Measurements from ENCODE around the gene CALB2.

The CALB2 gene

GRCh38 chr16:71319999-71320398 lies 38.5 kb upstream of the CALB2 start:
- Histone ChIP-seq H3K4me3 (ENCODE audit: insufficient read depth, low read length, poor library complexity, severe bottlenecking) (no peak overlapping the region), H2AFZ (ENCODE audit: low read depth, low read length, severe bottlenecking) (no peak overlapping the region), H3K27ac (ENCODE audit: low read depth, low read length) (no peak overlapping the region), H3K9me2 (replicated peaks; ENCODE audit: insufficient read depth, low read length) (no peaks in the 10 kb centered on the region), H3K79me2 (ENCODE audit: insufficient read depth, low read length) (no peaks in the 10 kb centered on the region), H3K9ac (ENCODE audit: low read length) (no peak overlapping the region), H3F3A (ENCODE audit: insufficient read depth) (no peaks in the 10 kb centered on the region), H3K4me2 (ENCODE audit: low read depth, low read length, poor library complexity, severe bottlenecking) (no peak overlapping the region), H3K36me3 (ENCODE audit: low read length) (no peaks in the 10 kb centered on the region), H4K20me1 (ENCODE audit: low read depth, low read length) (no peaks in the 10 kb centered on the region), H3K27me3 (ENCODE audit: low read length) (no peaks in the 10 kb centered on the region), H3K9me3 (ENCODE audit: insufficient read depth, low read length) (no peaks in the 10 kb centered on the region)
- TF ChIP-seq EZH2phosphoT487 (conservative IDR thresholded peaks at IDR 0.05; ENCODE audit: low read length) (no peak), CTCF (IDR thresholded peaks at IDR 0.05; ENCODE audit: insufficient read depth, low read length, poor library complexity, severe bottlenecking) (no peak)

GRCh38 chr16:71327720-71328119 lies 30.8 kb upstream of the CALB2 start:
- no peaks in the 10 kb centered on the region for H3K9me2 ChIP-seq (replicated peaks; ENCODE audit: insufficient read depth, low read length)
- H3K79me2 ChIP-seq (ENCODE audit: insufficient read depth, low read length): no peaks in the 10 kb centered on the region
- H4K20me1 ChIP-seq (ENCODE audit: low read depth, low read length): no peaks in the 10 kb centered on the region
- no peaks in the 10 kb centered on the region for H3F3A ChIP-seq (ENCODE audit: insufficient read depth)
- H3K9me3 ChIP-seq (ENCODE audit: insufficient read depth, low read length): no peaks in the 10 kb centered on the region
- H3K36me3 ChIP-seq (ENCODE audit: low read length): no peaks in the 10 kb centered on the region
- H3K4me2 ChIP-seq (ENCODE audit: low read depth, low read length, poor library complexity, severe bottlenecking): no peak overlapping the region
- no peak overlapping the region for H3K4me3 ChIP-seq (ENCODE audit: insufficient read depth, low read length, poor library complexity, severe bottlenecking)
- no peak overlapping the region for H3K27ac ChIP-seq (ENCODE audit: low read depth, low read length)
- H3K9ac ChIP-seq (ENCODE audit: low read length): no peak overlapping the region
- no peak overlapping the region for H2AFZ ChIP-seq (ENCODE audit: low read depth, low read length, severe bottlenecking)
- no peaks in the 10 kb centered on the region for H3K27me3 ChIP-seq (ENCODE audit: low read length)
- TF ChIP-seq EZH2phosphoT487 (conservative IDR thresholded peaks at IDR 0.05; ENCODE audit: low read length) (no peak), CTCF (IDR thresholded peaks at IDR 0.05; ENCODE audit: insufficient read depth, low read length, poor library complexity, severe bottlenecking) (no peak)

GRCh38 chr16:71328151-71328550 lies 30.4 kb upstream of the CALB2 start:
- Histone ChIP-seq H3K27me3 (ENCODE audit: low read length) (no peaks in the 10 kb centered on the region), H3K4me2 (ENCODE audit: low read depth, low read length, poor library complexity, severe bottlenecking) (no peak overlapping the region), H3K9me3 (ENCODE audit: insufficient read depth, low read length) (no peaks in the 10 kb centered on the region), H3K9me2 (replicated peaks; ENCODE audit: insufficient read depth, low read length) (no peaks in the 10 kb centered on the region), H3K36me3 (ENCODE audit: low read length) (no peaks in the 10 kb centered on the region), H3F3A (ENCODE audit: insufficient read depth) (no peaks in the 10 kb centered on the region), H2AFZ (ENCODE audit: low read depth, low read length, severe bottlenecking) (no peak overlapping the region), H3K9ac (ENCODE audit: low read length) (no peak overlapping the region), H3K27ac (ENCODE audit: low read depth, low read length) (no peak overlapping the region), H4K20me1 (ENCODE audit: low read depth, low read length) (no peaks in the 10 kb centered on the region), H3K79me2 (ENCODE audit: insufficient read depth, low read length) (no peaks in the 10 kb centered on the region), H3K4me3 (ENCODE audit: insufficient read depth, low read length, poor library complexity, severe bottlenecking) (no peak overlapping the region)
- no peak for TF ChIP-seq CTCF (IDR thresholded peaks at IDR 0.05; ENCODE audit: insufficient read depth, low read length, poor library complexity, severe bottlenecking)

- Histone ChIP-seq H3K9me3 (ENCODE audit: insufficient read depth, low read length) (no peaks in the 10 kb centered on the region), H3K9me2 (replicated peaks; ENCODE audit: insufficient read depth, low read length) (no peaks in the 10 kb centered on the region), H3K36me3 (ENCODE audit: low read length) (no peaks in the 10 kb centered on the region), H3K27ac (ENCODE audit: low read depth, low read length) (no peak overlapping the region), H4K20me1 (ENCODE audit: low read depth, low read length) (no peaks in the 10 kb centered on the region), H3K79me2 (ENCODE audit: insufficient read depth, low read length) (no peaks in the 10 kb centered on the region), H3K4me2 (ENCODE audit: low read depth, low read length, poor library complexity, severe bottlenecking) (no peak overlapping the region), H3F3A (ENCODE audit: insufficient read depth) (no peaks in the 10 kb centered on the region), H3K9ac (ENCODE audit: low read length) (no peak overlapping the region), H3K4me3 (ENCODE audit: insufficient read depth, low read length, poor library complexity, severe bottlenecking) (no peak overlapping the region), H2AFZ (ENCODE audit: low read depth, low read length, severe bottlenecking) (no peak overlapping the region), H3K27me3 (ENCODE audit: low read length) (no peaks in the 10 kb centered on the region)
- TF ChIP-seq EZH2phosphoT487 (conservative IDR thresholded peaks at IDR 0.05; ENCODE audit: low read length) (no peak), CTCF (IDR thresholded peaks at IDR 0.05; ENCODE audit: insufficient read depth, low read length, poor library complexity, severe bottlenecking) (no peak)
Observed at GRCh38 chr16:71337631-71338030, 20.9 kb upstream of the CALB2 start.

Data from SU-DHL-6 (cell line).